GM18858 (cell line): ENCODE results near the gene WFIKKN1.

Experiments
- ATAC-seq: cut with Tn5 transposase; IDR thresholded peaks from one replicate; pipeline ENCODE4 v1.9.1; 2021; ENCODE audit not compliant: unreplicated experiment

Gene WFIKKN1

GRCh38 chr16:671353-672131 lies 40.8 kb downstream of the WFIKKN1 start:
- no peak for ATAC-seq

GRCh38 chr16:672371-672770 lies 41.6 kb downstream of the WFIKKN1 start:
- no peak for ATAC-seq

- ATAC-seq, result no peak
These were observed 42.1 kb downstream of the WFIKKN1 start for GRCh38 chr16:672851-673250.

GRCh38 chr16:673399-673991 lies 42.7 kb downstream of the WFIKKN1 start:
- ATAC-seq, result no peak

GRCh38 chr16:674214-674881 lies 43.6 kb downstream of the WFIKKN1 start:
- ATAC-seq, result no peak

- no peak for ATAC-seq
These were observed 44.4 kb downstream of the WFIKKN1 start, which contains the start of gene RHBDL1 for GRCh38 chr16:674968-675883. Gene RHBDL1, plus strand, starts transcription at chr16:675671. Its CDS starts 120 bp downstream, at chr16:675791.

- ATAC-seq, result no peak
These were observed 45.2 kb downstream of the WFIKKN1 start for GRCh38 chr16:675884-676564.

- no peak for ATAC-seq
These were observed 45.7 kb downstream of the WFIKKN1 start for GRCh38 chr16:676565-676902.

- no peak for ATAC-seq
These were observed 46.1 kb downstream of the WFIKKN1 start for GRCh38 chr16:676913-677312.

- ATAC-seq, result no peak
These were observed 46.8 kb downstream of the WFIKKN1 start for GRCh38 chr16:677316-678190.

- no peak for ATAC-seq
These were observed 47.5 kb downstream of the WFIKKN1 start for GRCh38 chr16:678209-678857.

GRCh38 chr16:678858-679813 lies 48.4 kb downstream of the WFIKKN1 start:
- no peak for ATAC-seq

GRCh38 chr16:679814-680624 lies 49.2 kb downstream of the WFIKKN1 start, which contains the start of gene STUB1:
Gene STUB1, plus strand, starts transcription at chr16:680410. Its CDS starts 116 bp downstream, at chr16:680526.
- no peak for ATAC-seq

- ATAC-seq, result no peak
These were observed 49.8 kb downstream of the WFIKKN1 start for GRCh38 chr16:680625-680945.

GRCh38 chr16:680967-681745 lies 50.4 kb downstream of the WFIKKN1 start:
- ATAC-seq, result no peak

- no peak for ATAC-seq
These were observed 51.1 kb downstream of the WFIKKN1 start for GRCh38 chr16:681746-682427.
